K562 (cell line): ENCODE data around the gene AMDHD2. TPM values are rescaled to one million over a fixed set of nuclear protein-coding genes. Genes with fewer than 3 reads are reported as not detected.
A peak's percentile ranks its signal among the peaks of the same experiment; 100 is the strongest.

Experiments used
- ESRRA ChIP-seq: fragments of 450-650 bp; IDR thresholded peaks from 2 replicates; pipeline ENCODE4 v1.6.1; 2014; ENCODE audit warnings: low read depth, mild to moderate bottlenecking, moderate library complexity, borderline replicate concordance
- KDM5B ChIP-seq: fragments of 200-600 bp; sonication (generic); IDR thresholded peaks from 2 replicates; pipeline ENCODE4 v1.6.1; 2012; ENCODE audit warnings: low read depth, mild to moderate bottlenecking, moderate library complexity, low read length, control low read depth, inconsistent platforms; ENCODE audit not compliant: insufficient replicate concordance
- MXD1 ChIP-seq: fragments of 250-450 bp; sonication (Bioruptor Pico); IDR thresholded peaks from 2 replicates; pipeline ENCODE4 v1.8.0; 2021; ENCODE audit warnings: borderline replicate concordance, mild to moderate bottlenecking, moderate library complexity; ENCODE audit not compliant: poor library complexity, severe bottlenecking
- NFE2 ChIP-seq: IDR thresholded peaks from 2 replicates; pipeline ENCODE4 v1.6.1; 2014; ENCODE audit warnings: antibody characterized with exemption, low read depth
- PRMT5 ChIP-seq: sonication (generic); formaldehyde crosslinking; IDR thresholded peaks from 2 replicates; pipeline ENCODE4 v1.5.0; 2020; ENCODE audit warnings: missing genetic modification reagents
- SPI1 ChIP-seq: IDR thresholded peaks from 2 replicates; pipeline ENCODE4 v1.6.1; 2011; ENCODE audit warnings: low read depth, low read length, control low read depth, borderline replicate concordance
- THAP12 ChIP-seq: fragments of 250-450 bp; sonication (Bioruptor Pico); IDR thresholded peaks from 2 replicates; pipeline ENCODE4 v1.9.0; 2021; ENCODE audit warnings: mild to moderate bottlenecking, inconsistent platforms
- USF2 ChIP-seq: sonication (generic); formaldehyde crosslinking; IDR thresholded peaks from 2 replicates; pipeline ENCODE4 v1.5.0; 2020; ENCODE audit warnings: missing genetic modification reagents
- ZBTB17 ChIP-seq: fragments of 450-650 bp; formaldehyde crosslinking; IDR thresholded peaks from 2 replicates; pipeline ENCODE4 v1.4.0; 2020; ENCODE audit warnings: mild to moderate bottlenecking
- ZBTB40 ChIP-seq, 2 experiments: fragments of 450-650 bp in 1 of 2; sonication (generic) in 1 of 2; formaldehyde crosslinking in 1 of 2; IDR thresholded peaks; 2 replicates each; pipeline versions ENCODE4 v1.7.1 to v1.9.0; 2016 to 2022; ENCODE audit warnings: inconsistent platforms in 1 of 2, mild to moderate bottlenecking in 1 of 2, missing genetic modification reagents in 1 of 2
- polyA plus RNA-seq, 8 experiments: library from polyadenylated mRNA; depleted of rRNA in 4 of 8; stranded (reverse) in 5 of 8; unstranded in 3 of 8; fragments of >200 nt; fragmentation: Nextera tagmentation in 2 of 8; fragmentation: Illumina TruSeq in 1 of 8; extraction: Ambion mirVana in 2 of 8; extraction: Trizol in 1 of 8; gene quantifications; 2 replicates each; pipeline versions ENCODE4 v1.2.1 to v1.2.3, GENCODE V29; 2011 to 2014; ENCODE audit warnings: inconsistent platforms in 1 of 8, missing spikeins in 1 of 8
- total RNA-seq, 7 experiments: library from RNA; depleted of rRNA in 6 of 7; stranded (reverse); fragments of >200 nt in 6 of 7; fragmentation: Illumina TruSeq in 2 of 7; extraction: Trizol in 2 of 7; gene quantifications; 2 replicates each; pipeline versions ENCODE4 v1.2.1 to v1.2.3, GENCODE V29; 2011 to 2021; ENCODE audit warnings: low replicate concordance in 1 of 7
- TF ChIP-seq, protein P1 (sequence below): conservative IDR thresholded peaks from 2 replicates; pipeline ENCODE4 v1.6.1; 2011; ENCODE audit warnings: low read depth, mild to moderate bottlenecking, low read length; ENCODE audit not compliant: control insufficient read depth

The AMDHD2 gene
- total and polyA plus RNA-seq, 9 of the 15 experiments (the other 6 are each of a cell fraction or from before 2014, with no cell fraction given): 0.38 to 56.9 (median 18.3) TPM; not detected in 1

- TF ChIP-seq MXD1 (peak; percentile 50), ZBTB17 (no peak), ZBTB40 (IDR thresholded peaks at IDR 0.05) (peak; percentile 87), ZBTB40 (CRISPR knock-in tag; IDR thresholded peaks at IDR 0.05) (peak; percentile 81), PRMT5 (CRISPR knock-in tag) (no peak), THAP12 (0 out of 2 replicates have a peak, but pooled peaks have one; percentile 26), NFE2 (no peak), SPI1 (0 out of 2 replicates have a peak, but pooled peaks have one; percentile 3), USF2 (peak; percentile 95), KDM5B (peak; percentile 26), ESRRA (no peak)
- TF ChIP-seq, protein P1, sequence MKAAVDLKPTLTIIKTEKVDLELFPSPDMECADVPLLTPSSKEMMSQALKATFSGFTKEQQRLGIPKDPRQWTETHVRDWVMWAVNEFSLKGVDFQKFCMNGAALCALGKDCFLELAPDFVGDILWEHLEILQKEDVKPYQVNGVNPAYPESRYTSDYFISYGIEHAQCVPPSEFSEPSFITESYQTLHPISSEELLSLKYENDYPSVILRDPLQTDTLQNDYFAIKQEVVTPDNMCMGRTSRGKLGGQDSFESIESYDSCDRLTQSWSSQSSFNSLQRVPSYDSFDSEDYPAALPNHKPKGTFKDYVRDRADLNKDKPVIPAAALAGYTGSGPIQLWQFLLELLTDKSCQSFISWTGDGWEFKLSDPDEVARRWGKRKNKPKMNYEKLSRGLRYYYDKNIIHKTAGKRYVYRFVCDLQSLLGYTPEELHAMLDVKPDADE: peak; percentile 86
These were observed at the start of gene AMDHD2 (continued) for GRCh38 chr16:2520097-2520783.
